Neural cell (in vitro differentiated cells): ENCODE measurements around the gene CDON. TPM values are rescaled to one million over a fixed set of nuclear protein-coding genes. Genes with fewer than 3 reads are reported as not detected.

Experiments
- H2AFZ ChIP-seq: fragments of 200-600, 300-800 bp; sonication (generic), shearing (Covaris generic); 2 replicates; pipeline ENCODE4 v1.6.0; 2014; ENCODE audit warnings: low read depth, mild to moderate bottlenecking, antibody characterized with exemption, low read length, moderate library complexity
- H3F3A ChIP-seq: fragments of 200-600 bp; shearing (Covaris generic); 2 replicates; pipeline ENCODE4 v1.6.1; 2016; ENCODE audit warnings: mild to moderate bottlenecking, moderate library complexity, mixed read lengths, antibody characterized with exemption, low read length; ENCODE audit not compliant: insufficient read depth, poor library complexity, severe bottlenecking
- H3K27ac ChIP-seq: fragments of 200-600, 300-800 bp; sonication (generic), shearing (Covaris generic); 2 replicates; pipeline ENCODE4 v1.5.1; 2014; ENCODE audit warnings: mild to moderate bottlenecking, low read length, moderate library complexity
- H3K27me3 ChIP-seq: fragments of 300-800, 200-600 bp; sonication (generic), shearing (Covaris generic); 2 replicates; pipeline ENCODE4 v1.6.0; 2014; ENCODE audit warnings: mild to moderate bottlenecking, low read depth, low read length, moderate library complexity; ENCODE audit not compliant: insufficient read depth
- H3K36me3 ChIP-seq: fragments of 300-800, 200-600 bp; sonication (generic), shearing (Covaris generic); 2 replicates; pipeline ENCODE4 v1.5.1; 2014; ENCODE audit warnings: mild to moderate bottlenecking, antibody characterized with exemption, low read length, moderate library complexity; ENCODE audit not compliant: insufficient read depth
- H3K4me2 ChIP-seq: fragments of 300-800, 200-600 bp; sonication (generic), shearing (Covaris generic); 2 replicates; pipeline ENCODE4 v1.6.0; 2014; ENCODE audit warnings: mild to moderate bottlenecking, low read length
- H3K4me3 ChIP-seq: fragments of 300-800, 200-600 bp; sonication (generic), shearing (Covaris generic); 2 replicates; pipeline ENCODE4 v1.5.1; 2014; ENCODE audit warnings: mild to moderate bottlenecking, low read length, moderate library complexity
- H3K79me2 ChIP-seq: fragments of 200-600 bp; shearing (Covaris generic); replicated peaks from 2 replicates; pipeline ENCODE4 v1.6.0; 2014; ENCODE audit warnings: mild to moderate bottlenecking, low read length, moderate library complexity; ENCODE audit not compliant: insufficient read depth
- H3K9ac ChIP-seq: fragments of 300-800, 200-600 bp; sonication (generic), shearing (Covaris generic); 2 replicates; pipeline ENCODE4 v1.6.1; 2016; ENCODE audit warnings: mild to moderate bottlenecking, low read length, mixed read lengths
- H3K9me2 ChIP-seq: fragments of 200-600 bp; shearing (Covaris generic); 2 replicates; pipeline ENCODE4 v1.6.1; 2016; ENCODE audit warnings: mild to moderate bottlenecking, low read length, mixed read lengths; ENCODE audit not compliant: insufficient read depth
- H3K9me3 ChIP-seq: fragments of 200-600, 300-800 bp; sonication (generic), shearing (Covaris generic); 2 replicates; pipeline ENCODE4 v1.6.1; 2016; ENCODE audit warnings: mild to moderate bottlenecking, mixed run types, low read length, moderate library complexity, mixed read lengths
- H4K20me1 ChIP-seq: fragments of 200-600 bp; shearing (Covaris generic); 2 replicates; pipeline ENCODE4 v1.6.1; 2016; ENCODE audit warnings: mild to moderate bottlenecking, mixed run types; ENCODE audit not compliant: insufficient read depth
- CTCF ChIP-seq: fragments of 450-650 bp; IDR thresholded peaks from 2 replicates; pipeline ENCODE4 v1.5.1; 2014; ENCODE audit warnings: antibody characterized with exemption, mild to moderate bottlenecking, moderate library complexity; ENCODE audit not compliant: poor library complexity, severe bottlenecking
- EP300 ChIP-seq: fragments of 450-650 bp; conservative IDR thresholded peaks from 2 replicates; pipeline ENCODE4 v1.6.1; 2014; ENCODE audit warnings: antibody characterized with exemption, mild to moderate bottlenecking, moderate library complexity; ENCODE audit not compliant: poor library complexity, severe bottlenecking
- EZH2 ChIP-seq: fragments of 200-600, 300-800 bp; shearing (Covaris generic), sonication (generic); IDR thresholded peaks from 2 replicates; pipeline ENCODE4 v1.6.1; 2014; ENCODE audit warnings: antibody characterized with exemption, low read length, borderline replicate concordance, mild to moderate bottlenecking; ENCODE audit not compliant: insufficient read depth, poor library complexity, severe bottlenecking
- MXI1 ChIP-seq: fragments of 450-650 bp; conservative IDR thresholded peaks from 2 replicates; pipeline ENCODE4 v1.6.1; 2014; ENCODE audit warnings: antibody characterized with exemption, mild to moderate bottlenecking; ENCODE audit not compliant: poor library complexity, severe bottlenecking
- POLR2AphosphoS5 ChIP-seq: IDR thresholded peaks from 2 replicates; pipeline ENCODE4 v1.6.1; 2012
- RAD21 ChIP-seq: fragments of 450-650 bp; conservative IDR thresholded peaks from 2 replicates; pipeline ENCODE4 v1.6.1; 2014; ENCODE audit warnings: antibody characterized with exemption, mild to moderate bottlenecking, moderate library complexity
- REST ChIP-seq: IDR thresholded peaks from 2 replicates; pipeline ENCODE4 v1.6.1; 2012; ENCODE audit warnings: borderline replicate concordance
- SMC3 ChIP-seq: fragments of 450-650 bp; conservative IDR thresholded peaks from 2 replicates; pipeline ENCODE4 v1.6.1; 2014; ENCODE audit warnings: antibody characterized with exemption, mild to moderate bottlenecking, moderate library complexity; ENCODE audit not compliant: poor library complexity
- TAF1 ChIP-seq: IDR thresholded peaks from 2 replicates; pipeline ENCODE4 v1.6.1; 2012; ENCODE audit warnings: low read depth
- polyA plus RNA-seq: library from polyadenylated mRNA; depleted of rRNA; stranded (reverse); fragments of >200 nt; gene quantifications from 2 replicates; pipeline ENCODE4 v1.2.3, GENCODE V29; 2014

CDON gene
- polyA plus RNA-seq, 1 donor from 2014 or later, result 44.1 TPM

- Histone ChIP-seq H3K4me2 (no peak overlapping the region), H2AFZ (no peak overlapping the region), H3K9me2 (no peaks in the 10 kb centered on the region), H3K79me2 (no peaks in the 10 kb centered on the region), H3K27me3 (no peaks in the 10 kb centered on the region), H3K27ac (no peak overlapping the region), H3K4me3 (no peak overlapping the region), H3F3A (no peaks in the 10 kb centered on the region), H3K36me3 (no peaks in the 10 kb centered on the region), H3K9me3 (no peaks in the 10 kb centered on the region), H3K9ac (no peak overlapping the region), H4K20me1 (no peaks in the 10 kb centered on the region)
- TF ChIP-seq TAF1 (no peak), RAD21 (no peak), EZH2 (no peak), SMC3 (no peak), MXI1 (no peak), POLR2AphosphoS5 (no peak), EP300 (no peak), REST (no peak), CTCF (no peak)
Measured at GRCh38 chr11:126072141-126072741, 9.6 kb upstream of the CDON start.

GRCh38 chr11:126063507-126063852, 814 bp upstream of the CDON start:
- peak overlapping the region; percentile 87 for H3K4me3 ChIP-seq

More at GRCh38 chr11:126063507-126063852, 814 bp upstream of the CDON start:
- H2AFZ ChIP-seq, result no peak overlapping the region
- H3K27me3 ChIP-seq, result no peaks in the 10 kb centered on the region
- H3K9me2 ChIP-seq, result no peaks in the 10 kb centered on the region
- H3K4me2 ChIP-seq, result no peak overlapping the region
- TF ChIP-seq CTCF, result no peak
- TF ChIP-seq RAD21, result no peak
- no peak for TF ChIP-seq EZH2
- no peak for TF ChIP-seq TAF1
- TF ChIP-seq EP300, result no peak
- TF ChIP-seq POLR2AphosphoS5, result no peak
- no peak for TF ChIP-seq MXI1
- TF ChIP-seq SMC3, result no peak
- peak overlapping the region; percentile 51 for H3K27ac ChIP-seq
- H3K9me3 ChIP-seq, result no peaks in the 10 kb centered on the region
- H4K20me1 ChIP-seq, result no peaks in the 10 kb centered on the region
- peaks cover 22% of the 10 kb centered on the region for H3K79me2 ChIP-seq
- peak overlapping the region; percentile 89 for H3K9ac ChIP-seq
- no peaks in the 10 kb centered on the region for H3K36me3 ChIP-seq
- H3F3A ChIP-seq, result no peaks in the 10 kb centered on the region
